Stimulated activated CD8-positive, alpha-beta memory T cell treated with anti-CD3 and anti-CD28 coated beads, Interleukin-12 subunit alpha, Interleukin-12 subunit beta, amount 100 ng/mL, for 4 hours (primary cell): ENCODE results near the gene TEX101.
"Not testable (repeated sequence)": the region's sequence is repeated elsewhere in the genome, so short reads cannot be mapped to it uniquely, and the experiment has no call there.

ENCODE experiments used
- DNase-seq: peaks from one replicate; pipeline ENCODE4 v3.0.0-alpha.2; 2020; ENCODE audit warnings: low read depth

The TEX101 gene

DNA sequence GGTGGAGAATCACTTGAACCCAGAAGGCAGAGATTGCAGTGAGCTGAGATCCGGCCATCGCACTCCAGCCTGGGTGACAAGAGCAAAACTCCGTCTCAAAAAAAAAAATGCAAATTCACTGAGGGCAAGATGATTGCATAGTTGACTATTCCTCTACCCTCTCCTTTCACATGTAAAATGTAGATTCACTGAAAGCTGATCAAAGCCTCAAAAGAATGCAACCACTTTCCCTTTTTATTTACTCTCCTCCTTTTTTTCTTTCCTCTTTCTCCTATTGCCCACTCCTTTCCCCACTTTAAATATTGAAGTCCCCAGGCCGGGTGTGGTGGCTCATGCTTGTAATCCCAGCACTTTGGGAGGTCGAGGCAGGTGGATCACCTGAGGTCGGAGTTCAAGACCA, 6.3 kb downstream of the TEX101 start:
- DNase-seq = no peak

DNA sequence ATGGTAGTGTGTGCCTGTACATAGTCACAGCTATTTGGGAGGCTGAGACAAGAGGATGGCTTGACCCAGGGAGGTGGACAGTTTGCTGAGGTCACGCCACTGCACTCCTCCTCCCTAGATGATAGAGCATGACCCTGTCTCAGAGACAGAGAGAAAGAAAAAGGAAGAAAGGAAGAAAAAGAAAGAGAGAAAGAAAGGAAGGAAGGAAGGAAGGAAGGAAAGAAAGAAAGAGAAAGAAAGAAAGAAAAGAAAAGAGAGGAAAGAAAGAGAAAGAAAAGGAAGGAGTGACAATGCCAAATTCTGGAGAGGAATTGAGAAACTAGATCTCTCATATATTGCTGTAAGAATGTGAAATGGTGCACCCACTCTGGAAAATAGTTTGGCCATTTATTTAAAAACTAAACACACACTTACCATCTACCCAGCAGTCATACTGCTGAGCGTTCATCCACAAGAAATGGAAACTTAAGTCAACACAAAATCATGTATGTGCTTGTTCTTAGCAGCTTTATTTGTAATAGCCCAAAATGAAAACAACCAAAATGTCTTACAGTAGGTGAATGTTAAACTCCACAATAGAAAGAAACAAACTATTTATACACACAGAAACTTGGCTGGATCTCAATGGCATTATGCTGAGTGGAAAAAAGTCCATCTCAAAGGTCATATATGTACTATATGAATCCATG, 7.5 kb downstream of the TEX101 start:
- no peak for DNase-seq

DNA sequence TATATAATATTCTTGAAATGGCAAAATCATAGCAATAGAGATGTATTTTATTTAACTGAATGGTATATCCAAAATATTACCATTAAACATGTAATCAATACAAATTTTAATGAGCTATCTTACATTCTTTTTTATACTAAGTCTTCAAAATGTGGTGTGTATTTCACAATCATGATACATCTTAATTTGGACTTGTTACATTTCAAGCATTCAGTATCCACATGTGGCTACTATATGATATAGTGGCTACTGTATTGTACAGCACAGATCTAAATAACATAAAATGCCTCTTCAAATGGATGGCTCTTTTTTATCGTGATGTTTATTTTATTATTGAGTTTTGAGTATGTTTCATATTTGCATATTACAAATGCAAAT, 8.0 kb downstream of the TEX101 start:
- DNase-seq = no peak

DNA sequence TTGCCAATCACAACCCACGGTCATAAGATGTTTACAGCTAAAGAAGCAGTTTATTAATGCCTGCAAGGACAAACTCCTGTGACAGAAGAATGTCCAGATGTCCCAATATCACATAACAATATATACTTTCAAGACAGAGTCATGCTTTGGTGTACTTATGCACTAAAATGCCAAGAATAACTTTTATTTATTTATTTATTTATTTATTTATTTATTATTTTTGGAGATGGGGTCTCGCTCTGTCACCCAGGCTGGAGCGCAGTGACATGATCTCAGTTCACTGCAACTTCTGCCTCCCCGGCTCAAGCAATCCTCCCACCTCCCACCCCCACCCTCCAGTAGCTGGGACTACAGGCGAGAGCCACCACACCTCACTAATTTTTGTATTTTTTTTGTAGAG, 9.1 kb downstream of the TEX101 start:
- DNase-seq = no peak

DNA sequence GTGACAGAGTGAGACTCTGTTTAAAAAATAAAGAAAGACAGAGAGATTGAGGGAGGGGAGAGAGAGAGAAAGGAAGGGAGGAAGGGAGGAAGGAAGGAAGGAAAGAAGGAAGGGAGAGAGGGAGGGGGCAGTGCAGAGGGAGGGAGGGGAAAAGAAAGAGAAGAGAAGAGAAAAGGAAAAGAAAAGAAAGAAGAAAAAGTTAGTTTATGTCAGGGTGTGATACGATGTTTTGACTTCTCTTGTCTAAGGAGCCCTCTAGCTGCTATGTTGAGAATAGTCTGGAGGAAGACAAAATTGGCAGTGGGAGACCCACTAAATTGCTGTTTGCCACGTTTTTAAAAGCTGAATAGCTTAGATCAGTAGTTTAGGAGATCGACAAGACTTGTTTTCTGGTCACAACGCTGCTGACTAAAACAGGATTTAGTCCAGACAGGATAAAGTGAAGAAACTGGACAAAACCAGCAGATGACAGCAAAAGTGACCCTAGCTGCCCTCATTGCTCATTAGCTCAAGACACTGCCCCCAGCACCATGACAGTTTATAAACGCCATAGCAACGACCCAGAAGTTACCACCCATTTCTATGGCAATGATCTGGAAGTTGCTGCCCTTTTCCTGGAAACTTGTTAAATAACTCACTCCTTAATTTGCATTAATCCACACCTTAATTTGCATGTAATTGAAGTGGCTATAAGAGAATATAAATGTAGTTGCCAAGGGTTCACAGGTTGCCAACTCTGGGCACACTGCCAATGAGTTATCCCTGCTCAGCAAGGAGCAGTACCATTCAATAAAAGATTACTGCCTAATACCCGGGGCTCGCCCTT, 11.1 kb downstream of the TEX101 start:
- no peak for DNase-seq

DNA sequence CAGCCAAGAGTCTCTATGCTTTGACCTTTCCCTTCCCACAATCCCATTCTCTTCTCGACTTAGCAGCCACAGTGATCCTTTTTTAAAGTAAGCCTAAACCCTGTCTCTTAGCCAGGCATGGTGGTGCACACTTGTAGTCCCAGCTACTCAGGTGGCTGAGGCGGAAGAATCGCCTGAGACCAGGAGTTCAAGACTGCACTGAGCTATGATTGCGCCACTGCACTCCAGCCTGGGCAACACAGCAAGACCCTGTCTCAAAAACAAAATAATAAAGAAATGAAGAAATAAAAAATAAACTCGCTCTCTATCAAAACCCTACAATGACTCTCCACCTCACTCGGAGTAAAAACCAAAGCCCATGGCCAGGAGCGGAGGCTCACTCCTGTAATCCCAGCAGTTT, 14.7 kb downstream of the TEX101 start:
- DNase-seq = no peak

DNA sequence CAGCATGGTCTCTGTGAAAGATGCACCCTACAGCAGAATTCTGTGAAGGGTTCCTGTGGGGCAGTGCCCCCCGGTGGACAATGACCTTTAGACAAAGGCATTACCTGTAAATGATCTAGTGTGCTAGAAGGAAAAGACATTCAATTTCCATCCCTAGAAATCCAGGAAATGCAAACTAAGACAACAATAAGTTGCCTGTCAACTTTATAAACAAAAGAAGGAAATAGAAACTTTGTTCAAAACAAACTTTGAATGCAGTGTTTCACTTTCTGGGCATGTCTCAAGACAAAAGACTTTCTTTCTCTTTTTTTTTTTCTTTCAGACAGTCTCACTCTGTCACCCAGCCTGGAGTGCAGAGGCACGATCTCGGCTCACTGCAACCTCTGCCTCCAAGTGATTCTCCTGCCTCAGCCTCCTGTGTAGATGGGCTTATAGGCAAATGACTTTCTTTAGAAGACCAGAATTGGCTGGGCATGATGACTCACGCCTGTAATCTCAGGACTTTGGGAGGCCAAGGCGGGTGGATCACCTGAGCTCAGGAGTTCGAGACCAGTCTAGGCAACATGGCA, 15.5 kb downstream of the TEX101 start:
- no peak for DNase-seq

DNA sequence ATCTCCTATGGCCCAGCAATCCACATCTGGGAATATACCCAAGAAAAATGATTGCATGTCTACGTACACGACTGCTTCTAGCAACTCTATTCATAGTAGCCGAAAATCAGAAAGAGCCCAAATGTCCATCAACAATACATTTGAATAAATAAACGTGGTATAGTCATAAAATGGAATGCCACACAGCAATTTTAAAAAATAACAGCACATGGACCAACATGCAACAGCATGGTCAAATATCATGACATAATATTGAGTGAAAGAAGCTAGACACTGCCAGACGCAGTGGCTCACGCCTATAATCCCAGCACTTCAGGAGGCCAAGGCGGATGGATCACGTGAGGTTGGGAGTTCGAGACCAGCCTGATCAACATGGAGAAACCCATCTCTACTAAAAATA, 16.3 kb downstream of the TEX101 start:
- no peak for DNase-seq

DNA sequence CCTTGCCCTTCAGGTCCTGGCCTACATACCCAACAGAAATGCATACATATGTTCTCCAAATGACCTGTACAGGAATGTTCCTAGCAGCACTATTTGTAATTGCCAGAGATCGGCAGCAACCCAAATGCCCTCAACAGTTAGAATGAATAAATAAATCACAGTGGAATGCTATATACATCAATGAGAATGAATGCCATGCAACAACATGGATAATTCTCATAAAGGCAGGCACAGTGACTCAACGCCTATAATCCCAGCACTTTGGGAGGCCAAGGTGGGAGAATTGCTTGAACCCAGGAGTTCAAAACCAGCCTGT, 18.6 kb downstream of the TEX101 start:
- DNase-seq = no peak

DNA sequence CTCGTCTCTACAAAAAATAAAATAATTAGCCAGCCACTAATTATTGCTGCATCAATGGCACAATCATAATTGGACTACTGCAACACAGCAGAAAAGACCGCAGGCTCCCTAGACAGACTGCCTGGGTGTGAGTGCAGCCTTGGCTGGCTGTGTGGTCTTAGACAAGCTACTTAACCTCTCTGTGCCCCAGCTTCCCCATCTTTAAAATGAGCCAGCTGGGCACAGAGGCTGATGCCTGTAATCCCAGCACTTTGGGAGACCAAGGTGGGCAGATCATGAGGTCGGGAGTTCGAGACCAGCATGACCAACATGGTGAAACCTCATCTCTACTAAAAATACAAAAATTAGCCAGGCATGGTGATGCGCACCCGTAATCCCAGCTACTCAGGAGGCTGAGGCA, 19.0 kb downstream of the TEX101 start:
- DNase-seq = no peak

DNA sequence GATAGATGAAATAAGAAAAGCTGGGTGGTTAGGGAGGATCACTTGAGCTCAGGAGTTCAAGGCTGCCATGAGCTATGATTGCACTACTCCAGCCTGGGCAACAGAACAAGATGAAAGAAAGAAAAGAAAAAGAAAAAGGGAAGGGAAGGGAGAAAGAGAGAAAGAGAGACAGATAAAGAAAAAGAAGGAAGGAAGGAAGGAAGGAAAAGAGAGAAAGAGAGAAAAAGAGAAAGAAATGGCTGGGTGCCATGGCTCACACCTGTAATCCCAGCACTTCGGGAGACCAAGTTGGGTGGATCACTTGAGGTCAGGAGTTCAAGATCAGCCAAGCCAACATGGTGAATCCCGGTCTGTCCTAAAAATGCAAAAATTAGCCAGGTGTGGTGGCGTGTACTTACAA, 21.1 kb downstream of the TEX101 start:
- DNase-seq = no peak

DNA sequence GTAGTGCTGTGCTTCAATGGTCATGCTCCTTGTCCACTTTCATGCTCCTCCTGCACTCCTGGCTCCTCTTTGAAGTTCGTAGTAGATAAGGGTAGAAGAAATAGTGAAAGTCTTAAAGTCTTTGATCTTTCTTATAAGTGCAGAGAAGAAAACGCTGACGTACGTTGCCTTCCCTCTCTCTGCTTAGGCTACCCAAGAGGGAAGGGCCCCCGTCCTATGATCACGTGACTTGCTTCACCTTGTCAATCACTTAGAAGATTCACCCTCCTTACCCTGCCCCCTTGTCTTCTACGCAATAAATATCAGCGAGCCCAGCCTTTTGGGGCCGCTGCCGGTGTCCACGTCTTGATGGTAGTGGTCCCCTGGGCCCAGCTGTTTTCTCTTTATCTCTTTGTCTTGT, 22.6 kb downstream of the TEX101 start:
- not testable (repeated sequence) for DNase-seq

DNA sequence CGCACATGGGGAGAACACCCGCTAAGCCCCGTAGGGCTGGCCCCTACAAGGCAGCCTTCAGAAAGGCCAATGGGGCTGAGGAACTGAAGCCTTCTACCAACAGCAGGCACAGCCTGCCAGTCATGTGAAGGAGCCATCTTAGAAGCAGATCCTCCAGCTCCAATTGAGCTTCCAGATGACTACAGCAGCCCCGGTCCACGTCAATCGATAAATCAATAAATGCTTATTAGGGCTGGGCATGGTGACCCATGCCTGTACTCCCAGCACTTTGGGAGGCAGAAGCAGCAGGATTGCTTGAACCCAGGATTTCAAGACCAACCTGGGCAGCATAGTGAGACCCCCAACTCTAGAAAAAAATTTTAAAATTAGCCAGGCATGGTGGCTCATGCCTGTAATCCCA, 23.0 kb downstream of the TEX101 start:
- no peak for DNase-seq

DNA sequence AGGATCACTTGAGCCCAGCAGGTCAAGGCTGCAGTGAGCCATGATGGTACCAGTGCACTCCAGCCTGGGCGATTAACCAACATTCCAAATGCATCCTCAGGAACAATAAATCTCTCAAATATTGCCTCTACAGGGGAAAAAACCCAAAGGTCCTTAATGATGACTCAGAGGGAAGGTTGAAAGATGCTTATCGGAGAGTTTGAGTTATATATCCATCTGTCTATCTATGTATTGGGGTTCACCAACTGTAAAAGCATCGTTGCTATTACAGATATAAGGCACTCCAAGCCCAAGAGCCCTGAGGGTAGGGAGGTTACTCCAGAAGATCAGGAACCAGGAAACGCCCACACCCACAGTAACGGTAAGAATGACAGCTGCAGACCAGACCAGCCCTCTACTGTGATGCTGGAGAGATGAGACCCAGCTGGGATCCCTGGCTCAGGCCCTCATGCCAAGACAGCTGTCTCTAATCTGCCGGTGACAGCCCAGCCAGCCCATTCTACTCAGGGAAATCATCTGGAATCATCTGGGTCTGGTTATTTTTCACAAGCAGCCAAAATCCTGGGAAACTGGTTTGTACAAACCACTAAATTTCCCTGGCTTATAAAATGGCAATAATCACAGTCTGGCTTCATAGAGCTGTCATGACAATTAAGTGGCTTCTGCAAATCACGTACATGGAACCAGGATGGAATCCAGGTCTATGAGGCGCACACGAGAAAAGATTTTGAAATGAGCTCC, 23.8 kb downstream of the TEX101 start:
- DNase-seq = no peak

DNA sequence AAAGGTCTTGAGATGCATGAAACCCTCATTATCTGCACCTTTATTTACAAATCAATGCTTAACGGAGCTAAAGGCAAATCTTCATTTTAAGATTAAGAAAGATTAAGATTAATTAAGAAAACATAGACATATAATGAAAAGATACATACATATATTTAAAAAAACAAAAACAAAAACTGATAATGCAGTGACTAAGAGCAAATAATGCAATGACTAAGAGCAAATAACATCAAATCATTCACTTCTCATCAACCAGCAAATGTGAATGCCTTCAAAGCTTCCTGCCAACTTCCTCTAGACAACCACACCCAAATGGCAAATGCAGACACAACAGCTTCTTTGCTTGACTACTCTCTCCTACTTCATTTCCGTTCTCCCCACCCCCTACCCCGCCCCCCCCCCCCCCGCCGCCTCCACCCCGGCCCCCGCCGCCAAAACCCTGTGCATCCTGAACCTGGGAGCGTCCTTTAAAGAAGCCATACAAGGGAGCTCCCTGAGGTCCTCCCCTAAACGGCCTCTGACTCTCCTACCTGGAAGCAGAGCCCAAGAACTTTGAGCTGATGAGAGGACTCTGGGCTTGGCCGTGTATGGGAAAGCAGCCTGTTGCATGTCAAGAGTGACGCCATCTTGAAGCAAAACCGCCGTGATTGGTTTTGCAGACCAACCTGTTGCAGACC, 24.5 kb downstream of the TEX101 start:
- peak; percentile 6 for DNase-seq

DNA sequence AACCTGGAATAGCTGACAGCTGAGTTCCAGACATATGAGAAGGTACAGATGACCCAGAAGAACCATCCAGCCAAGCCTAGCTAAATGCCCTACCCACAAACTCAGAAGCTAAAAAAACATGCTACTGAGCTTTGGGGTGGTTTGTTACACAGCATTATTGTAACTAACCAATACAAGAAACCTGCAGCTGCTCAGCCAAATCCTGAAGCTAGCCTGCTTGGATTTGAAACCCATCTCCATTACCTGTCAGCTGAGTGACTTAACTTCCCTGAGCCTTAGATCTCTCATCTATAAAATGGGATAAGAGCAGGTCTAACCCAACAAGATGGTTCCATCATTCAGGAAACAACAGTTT, 25.0 kb downstream of the TEX101 start:
- no peak for DNase-seq

DNA sequence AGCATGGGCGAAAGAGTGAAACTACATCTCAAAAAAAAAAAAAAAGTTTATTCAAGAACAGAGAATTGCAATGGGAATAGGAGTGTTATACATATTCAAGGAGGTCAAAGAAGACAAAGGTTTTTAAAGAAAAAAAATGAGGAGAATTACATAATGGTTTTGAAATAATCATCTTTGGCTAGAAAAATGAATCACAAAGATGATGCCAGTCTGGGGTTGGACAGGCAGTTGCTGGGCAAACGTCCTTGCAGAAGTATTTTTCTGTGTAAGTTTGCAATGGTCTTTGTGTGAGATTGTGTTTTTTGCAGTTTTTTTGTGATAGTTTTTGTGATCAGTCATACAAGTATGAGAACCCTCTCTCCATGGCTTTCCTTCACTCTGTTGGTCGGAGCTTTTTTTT, 27.0 kb downstream of the TEX101 start:
- DNase-seq = no peak

DNA sequence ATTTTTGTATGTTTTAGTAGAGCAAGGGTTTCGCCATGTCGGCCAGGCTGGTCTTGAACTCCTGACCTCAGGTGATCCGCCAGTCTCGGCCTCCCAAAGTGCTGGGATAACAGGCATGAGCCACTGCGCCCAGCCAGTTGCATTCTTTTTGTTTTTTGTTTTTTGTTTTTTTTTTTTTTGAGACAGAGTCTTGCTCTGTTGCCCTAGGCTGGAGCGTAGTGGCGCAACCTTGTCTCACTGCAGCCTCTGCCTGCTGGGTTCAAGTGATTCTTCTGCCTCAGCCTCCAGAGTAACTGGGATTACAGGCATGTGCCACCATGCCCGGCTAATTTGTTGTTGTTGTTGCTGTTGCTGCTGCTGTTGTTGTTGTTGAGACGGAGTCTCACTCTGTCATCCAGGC, 29.4 kb downstream of the TEX101 start:
- not testable (repeated sequence) for DNase-seq

DNA sequence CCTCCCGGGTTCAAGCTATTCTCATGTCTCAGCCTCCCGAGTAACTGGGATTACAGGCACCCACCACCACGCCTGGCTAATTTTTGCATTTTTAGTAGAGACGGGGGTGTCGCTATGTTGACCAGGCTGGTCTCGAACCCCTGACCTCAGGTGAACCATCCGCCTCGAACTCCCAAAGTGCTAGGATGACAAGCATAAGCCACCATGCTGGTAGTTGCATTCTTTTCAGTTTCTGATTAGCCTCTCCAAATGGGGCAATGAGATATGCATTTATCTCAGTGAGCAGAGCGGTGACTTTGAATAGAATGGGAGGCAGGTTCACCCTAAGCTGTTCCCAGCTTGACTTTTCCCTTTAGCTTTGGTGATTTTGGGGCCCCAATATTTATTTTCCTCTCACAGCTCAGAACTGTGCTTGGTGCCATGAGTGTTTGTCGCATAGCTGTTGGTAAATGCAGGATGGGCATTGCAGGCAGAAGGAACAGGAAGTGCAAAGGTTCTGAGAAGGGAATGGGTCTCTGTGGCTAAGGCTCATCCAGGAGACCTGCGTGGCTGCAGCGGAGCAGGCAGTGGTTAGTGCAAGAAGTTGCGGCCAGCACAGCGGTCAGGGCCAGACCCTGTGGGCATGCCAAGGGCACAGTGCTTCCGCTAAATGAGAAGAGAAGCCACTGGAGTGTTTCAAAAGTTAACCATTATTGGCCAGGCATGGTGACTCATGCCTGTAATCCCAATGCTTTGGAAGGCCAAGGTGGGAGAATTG, 30.0 kb downstream of the TEX101 start:
- DNase-seq = no peak

DNA sequence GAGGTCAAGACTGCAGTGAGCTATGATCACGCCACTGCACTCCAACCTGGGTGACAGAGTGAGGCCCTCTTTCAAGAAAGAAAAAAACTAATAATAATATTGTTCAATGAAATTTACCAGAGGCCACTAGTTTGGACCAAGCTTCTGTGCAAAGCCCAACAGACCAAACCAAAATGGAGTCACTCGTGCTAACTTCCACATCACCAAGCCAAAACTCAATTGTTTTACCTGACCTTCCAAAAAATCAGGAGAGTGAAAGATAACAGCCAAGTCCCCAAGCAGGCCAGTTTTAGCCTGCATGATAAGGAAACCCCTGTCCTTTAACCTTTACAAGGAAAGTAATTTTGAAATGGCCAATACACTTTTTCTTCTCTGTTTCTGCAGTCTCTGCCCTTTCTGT, 30.7 kb downstream of the TEX101 start:
- no peak for DNase-seq

DNA sequence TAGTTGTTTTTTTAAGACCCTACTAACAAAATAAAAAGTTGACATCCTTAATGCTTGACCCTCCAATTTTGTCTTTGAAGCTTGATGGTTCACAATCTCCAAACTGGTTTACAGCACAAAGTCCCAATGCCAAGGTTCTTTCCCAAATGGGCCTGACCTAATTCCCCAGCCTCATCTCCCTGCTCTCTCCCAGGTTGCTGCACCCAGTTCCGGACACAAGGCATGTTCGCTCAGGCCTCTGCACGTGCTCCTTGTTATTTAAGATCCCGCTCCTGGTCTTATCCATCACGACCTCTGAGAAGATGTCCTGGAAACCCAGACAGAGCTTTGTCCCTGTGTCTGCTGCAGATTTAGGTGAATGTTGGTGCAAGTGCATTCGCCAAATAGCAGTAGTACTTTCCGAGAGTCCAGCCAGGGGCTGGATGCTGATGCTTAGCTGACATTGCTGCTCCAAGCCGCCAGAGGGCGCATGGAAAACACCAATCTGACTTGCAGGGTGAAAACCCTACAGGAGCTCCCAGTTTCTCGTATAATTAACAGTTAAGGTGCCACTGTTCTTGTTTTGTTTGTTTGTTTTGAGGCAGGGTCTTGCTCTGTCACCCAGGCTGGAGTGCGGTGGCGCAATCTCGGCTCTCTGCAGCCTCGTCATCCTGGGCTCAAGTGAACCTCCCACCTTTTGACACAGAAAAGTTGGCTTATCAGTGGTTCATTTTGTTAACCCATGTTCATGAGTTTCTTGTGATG, 32.2 kb downstream of the TEX101 start:
- peak; percentile 58 for DNase-seq
